ENCODE data around the gene ESYT2. TPM values are rescaled to one million over a fixed set of nuclear protein-coding genes. Genes with fewer than 3 reads are reported as not detected.
"Not testable (repeated sequence)": the region's sequence is repeated elsewhere in the genome, so short reads cannot be mapped to it uniquely, and the experiment has no call there.

The ESYT2 gene
- total RNA-seq, 1 donor from 2014 or later, result 40.3 TPM

DNA sequence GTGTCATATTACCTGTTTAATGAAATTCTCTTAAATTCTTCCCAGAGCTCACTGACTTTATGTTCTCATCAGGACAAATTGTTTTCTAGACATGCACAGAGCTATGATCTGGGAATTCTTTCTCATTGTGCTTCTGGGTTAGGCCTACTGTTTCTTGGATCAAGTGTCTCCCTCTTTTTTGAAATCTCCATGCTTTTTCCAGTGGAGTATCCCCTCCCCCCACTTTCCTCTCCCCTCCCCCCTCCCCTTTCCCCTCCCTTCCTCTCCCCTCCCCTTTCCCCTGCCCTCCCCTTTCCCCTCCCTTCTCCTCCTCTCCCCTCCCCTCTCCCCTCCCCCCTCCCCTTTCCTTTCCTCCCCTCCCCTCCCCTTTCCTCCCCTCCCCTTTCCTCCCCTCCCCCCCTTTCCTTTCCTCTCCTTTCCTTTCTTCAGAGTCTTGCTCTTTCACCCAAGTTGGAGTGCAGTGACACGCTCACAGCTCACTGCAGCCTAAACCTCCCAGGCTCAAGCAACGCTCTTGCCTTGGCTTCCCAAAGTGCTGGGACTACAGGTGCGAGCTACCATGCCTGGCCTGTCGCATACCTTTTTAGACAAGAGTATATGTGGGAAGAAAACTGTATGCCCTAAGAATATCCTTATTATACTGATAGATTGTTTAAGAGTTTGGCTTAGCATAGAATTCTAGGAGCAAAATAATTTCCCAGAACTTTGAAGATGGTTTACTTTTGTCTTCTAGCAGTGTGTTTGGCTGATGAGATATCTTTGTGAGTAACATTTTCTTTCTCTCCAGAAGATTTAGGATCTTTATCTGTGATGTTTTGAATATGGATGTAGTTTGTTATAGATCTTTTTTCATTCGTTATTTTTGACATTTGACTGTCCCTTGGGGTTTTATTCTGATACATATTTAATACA is 29.5 kb upstream of the ESYT2 start:
- DNase-seq (ENCODE audit: low read depth in 2 of 2), result no peak

- no peak for DNase-seq (ENCODE audit: low read depth in 2 of 2)
Measured at GRCh38 chr7:158856883-158857668, 27.8 kb upstream of the ESYT2 start.

DNA sequence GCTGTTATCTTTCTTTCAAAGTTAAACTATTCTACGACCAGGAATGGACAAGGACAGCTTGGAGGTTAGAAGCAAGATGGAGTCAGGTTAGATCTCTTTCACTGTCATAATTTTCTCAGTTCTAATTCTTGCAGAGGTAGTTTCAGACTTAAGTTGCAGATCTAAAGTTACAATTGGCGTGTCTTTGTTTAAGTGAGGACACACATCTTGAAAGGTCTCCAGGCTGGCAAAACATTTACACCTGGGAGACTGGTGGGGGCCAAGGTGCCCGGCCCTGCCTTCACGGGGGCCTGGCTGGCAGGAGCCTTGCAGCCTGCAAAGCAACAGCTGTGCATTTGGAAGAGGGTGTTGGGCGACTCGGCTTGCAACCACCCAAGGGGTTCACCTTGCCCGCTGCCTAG is 25.4 kb upstream of the ESYT2 start:
- no peak for DNase-seq (ENCODE audit: low read depth in 2 of 2)

- DNase-seq (ENCODE audit: low read depth in 2 of 2), result no peak
Measured at GRCh38 chr7:158850545-158851102, 21.3 kb upstream of the ESYT2 start.

DNA sequence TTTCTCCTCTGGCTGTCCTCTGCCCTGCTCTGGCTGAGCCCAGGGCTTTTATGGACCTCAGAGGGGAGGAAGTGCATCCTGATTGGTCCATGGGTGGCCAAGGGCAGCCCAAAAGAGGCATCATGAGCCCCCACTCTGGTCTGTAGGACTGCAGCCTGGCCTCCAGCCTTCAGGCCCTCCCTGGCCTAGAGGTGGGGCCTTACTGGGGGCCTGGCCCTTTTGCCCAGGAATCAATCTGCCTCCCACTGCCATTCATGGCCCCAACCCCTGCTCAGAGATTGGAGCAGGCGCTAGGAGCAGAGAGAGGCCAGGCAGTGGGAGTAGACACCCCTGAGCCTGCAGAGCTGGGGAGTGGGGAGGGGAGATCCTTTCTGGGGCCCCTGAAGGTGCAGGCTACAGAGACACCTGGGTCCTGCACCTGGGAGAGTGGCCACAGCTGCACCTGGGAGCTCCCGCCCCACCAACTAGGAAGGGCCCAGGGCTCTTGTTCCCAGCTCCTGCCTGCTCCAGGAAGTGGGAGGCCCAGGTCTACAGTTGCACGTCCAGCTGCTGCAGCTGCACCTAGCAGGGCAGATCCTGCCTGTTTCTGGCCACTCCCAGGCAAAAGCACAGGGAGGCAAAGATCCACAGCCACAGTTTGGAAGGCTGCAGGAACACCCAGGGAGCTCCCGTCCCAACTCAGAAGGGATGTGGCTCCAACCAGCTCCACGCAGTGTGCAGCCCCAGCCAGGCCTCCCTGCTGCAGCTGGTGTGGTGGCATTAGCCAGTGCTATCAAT is 20.6 kb upstream of the ESYT2 start:
- no peak for DNase-seq (ENCODE audit: low read depth in 2 of 2)

GRCh38 chr7:158849442-158849767 is 20.1 kb upstream of the ESYT2 start:
- no peak for DNase-seq (ENCODE audit: low read depth in 2 of 2)

GRCh38 chr7:158847451-158847866 is 18.1 kb upstream of the ESYT2 start:
- no peak for DNase-seq (ENCODE audit: low read depth in 2 of 2)

DNA sequence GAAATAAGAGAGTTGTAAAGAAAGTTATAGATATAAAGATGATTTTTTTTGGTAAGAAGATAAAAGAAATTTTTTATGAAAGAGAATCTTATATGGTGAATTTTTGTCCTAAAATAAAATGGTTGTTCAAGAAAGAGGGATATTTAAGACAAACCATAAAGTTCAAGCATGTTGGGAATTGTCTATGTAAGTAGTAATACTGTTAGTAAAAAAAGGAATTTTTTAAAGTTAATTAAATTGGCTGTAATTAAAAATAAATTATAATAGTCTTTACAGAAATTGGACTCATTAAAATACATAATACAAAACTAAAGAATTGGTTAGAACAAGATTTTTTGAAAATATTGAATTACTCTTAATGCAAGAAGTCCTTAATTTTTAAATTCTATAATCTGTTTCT is 17.0 kb upstream of the ESYT2 start:
- DNase-seq (ENCODE audit: low read depth in 2 of 2), result no peak

DNA sequence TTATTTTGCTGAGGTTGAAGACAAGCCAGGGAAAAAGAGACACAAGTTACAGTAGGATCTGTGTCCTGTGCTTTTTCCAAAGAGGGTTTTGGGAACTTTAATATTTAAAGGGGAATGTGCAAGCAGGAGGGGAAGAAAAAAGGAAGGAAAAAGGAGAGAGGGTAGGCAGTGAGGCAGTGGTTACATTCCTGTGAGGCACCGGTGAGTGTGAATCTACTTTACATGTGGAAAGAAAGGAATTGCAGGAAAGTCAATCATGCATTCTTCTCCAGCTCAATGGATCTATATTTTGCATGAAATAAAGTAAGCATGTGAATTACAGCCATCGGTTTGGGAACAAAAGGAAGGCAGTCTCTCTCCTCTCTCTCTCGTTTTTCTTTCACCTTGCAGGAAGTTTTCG is 14.5 kb upstream of the ESYT2 start:
- no peak for DNase-seq (ENCODE audit: low read depth in 2 of 2)

- no peak for DNase-seq (ENCODE audit: low read depth in 2 of 2)
Measured at GRCh38 chr7:158842486-158842885, 13.2 kb upstream of the ESYT2 start.

GRCh38 chr7:158840604-158841003 is 11.3 kb upstream of the ESYT2 start:
- no peak for DNase-seq (ENCODE audit: low read depth in 2 of 2)

DNA sequence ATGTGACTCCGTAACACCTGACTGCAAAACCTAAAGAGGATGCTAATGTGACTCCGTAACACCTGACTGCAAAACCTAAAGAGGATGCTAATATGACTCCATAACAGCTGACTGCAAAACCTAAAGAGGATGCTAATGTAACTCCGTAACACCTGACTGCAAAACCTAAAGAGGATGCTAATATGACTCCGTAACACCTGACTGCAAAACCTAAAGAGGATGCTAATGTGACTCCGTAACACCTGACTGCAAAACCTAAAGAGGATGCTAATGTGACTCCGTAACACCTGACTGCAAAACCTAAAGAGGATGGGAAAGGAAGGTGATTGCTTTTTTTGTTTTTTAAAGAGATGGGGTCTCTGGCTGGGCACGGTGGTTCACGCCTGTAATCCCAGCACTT is 9.9 kb upstream of the ESYT2 start:
- DNase-seq (ENCODE audit: low read depth in 2 of 2), result not testable (repeated sequence)

- DNase-seq (ENCODE audit: low read depth in 2 of 2), result no peak
Measured at GRCh38 chr7:158837790-158838637, 8.7 kb upstream of the ESYT2 start.

DNA sequence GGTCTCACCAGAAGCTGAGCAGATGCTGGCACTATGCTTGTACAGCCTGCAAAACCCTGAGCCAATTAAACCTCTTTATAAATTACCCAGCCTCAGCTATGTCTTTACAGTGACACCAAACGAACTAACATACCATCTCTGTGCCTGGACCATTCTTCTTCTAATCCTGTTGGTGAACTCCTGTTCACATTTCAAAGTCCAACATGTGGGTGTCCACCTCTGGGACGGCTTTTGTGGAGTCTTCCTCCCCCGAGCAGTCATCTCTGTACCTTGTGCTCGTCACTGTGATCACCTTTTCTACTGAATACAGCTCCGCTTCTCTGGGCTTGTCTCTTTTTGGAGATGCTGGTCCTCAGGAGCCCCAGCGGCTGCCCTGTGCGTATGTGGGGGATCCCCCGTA is 7.4 kb upstream of the ESYT2 start:
- DNase-seq (ENCODE audit: low read depth in 2 of 2), result no peak

DNA sequence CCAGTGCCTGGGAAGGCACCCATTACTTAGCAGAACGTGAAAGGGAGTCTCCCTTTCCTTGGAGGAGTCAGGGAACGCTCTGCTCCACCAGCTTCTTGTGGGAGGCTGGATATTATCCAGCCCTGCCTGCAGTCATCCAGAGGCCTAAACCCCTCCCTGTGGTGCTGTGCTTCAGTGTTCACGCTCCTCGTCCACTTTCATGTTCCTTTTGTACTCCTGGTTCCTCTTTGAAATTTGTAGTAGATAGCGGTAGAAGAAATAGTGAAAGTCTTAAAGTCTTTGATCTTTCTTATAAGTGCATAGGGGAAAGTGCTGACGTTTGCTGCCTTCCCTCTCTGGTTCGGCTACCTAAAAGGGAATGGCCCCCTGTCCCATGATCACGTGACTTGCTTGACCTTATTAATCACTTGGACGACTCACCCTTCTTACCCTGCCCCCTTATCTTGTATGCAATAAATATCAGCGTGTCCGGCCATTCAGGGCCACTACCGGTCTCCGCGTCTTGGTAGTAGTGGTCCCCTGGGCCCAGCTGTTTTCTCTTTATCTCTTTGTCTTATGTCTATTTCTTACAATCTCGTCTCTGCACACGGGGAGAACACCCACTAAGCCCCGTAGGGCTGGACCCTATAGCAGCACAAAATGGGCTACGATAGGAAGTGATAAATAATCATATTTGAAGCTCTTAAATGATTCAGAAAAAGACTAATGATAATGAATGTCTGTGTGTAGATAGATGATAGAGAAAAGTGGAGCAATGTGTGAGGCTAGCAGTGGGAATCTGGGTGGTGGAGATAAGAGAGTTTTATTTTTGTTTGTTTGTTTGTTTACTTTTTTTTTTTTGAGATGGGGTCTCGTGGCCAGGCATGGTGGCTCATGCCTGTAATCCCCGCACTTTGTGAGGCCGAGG is 5.8 kb upstream of the ESYT2 start:
- no peak for DNase-seq (ENCODE audit: low read depth in 2 of 2)

- DNase-seq (ENCODE audit: low read depth in 2 of 2), result no peak
Measured at GRCh38 chr7:158832994-158833393, 3.7 kb upstream of the ESYT2 start.

- no peak for DNase-seq (ENCODE audit: low read depth in 2 of 2)
Measured at GRCh38 chr7:158831738-158832091, 2.4 kb upstream of the ESYT2 start.

GRCh38 chr7:158830211-158830723 is 958 bp upstream of the ESYT2 start:
- no peak for DNase-seq (ENCODE audit: low read depth in 2 of 2)

DNA sequence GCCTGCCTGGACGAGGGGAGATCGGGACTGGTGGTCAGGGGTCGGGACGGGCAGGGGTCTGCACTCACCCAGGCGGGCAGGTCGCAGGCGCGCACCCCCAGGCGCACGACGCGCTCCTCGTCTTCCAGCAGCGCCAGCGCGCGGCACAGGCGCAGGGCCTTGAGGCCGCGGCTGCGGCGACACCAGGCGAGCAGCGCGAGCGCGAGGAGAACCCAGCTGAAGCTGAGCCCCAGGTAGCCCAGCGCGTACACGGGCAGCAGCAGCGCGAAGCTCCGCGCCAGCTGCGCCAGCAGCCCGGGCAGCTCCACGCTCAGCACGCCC is 328 bp downstream of the ESYT2 start:
- peak; percentile 55 to 85 for DNase-seq (ENCODE audit: low read depth in 2 of 2)

Data from dermis microvascular lymphatic vessel endothelial cell (primary cell).